GM12892 (cell line): ENCODE results near the gene CRYBA4.

ENCODE experiments used
- POLR2A ChIP-seq: IDR thresholded peaks from 2 replicates; pipeline ENCODE4 v1.6.1; 2011; ENCODE audit warnings: low read depth, low read length, control low read depth
- POLR2AphosphoS5 ChIP-seq: IDR thresholded peaks from 2 replicates; pipeline ENCODE4 v1.6.1; 2011; ENCODE audit warnings: low read depth, low read length, control low read depth
- TAF1 ChIP-seq: IDR thresholded peaks from 2 replicates; pipeline ENCODE4 v1.6.1; 2011; ENCODE audit warnings: low read depth, mild to moderate bottlenecking, control low read depth, low read length, borderline replicate concordance

DNA sequence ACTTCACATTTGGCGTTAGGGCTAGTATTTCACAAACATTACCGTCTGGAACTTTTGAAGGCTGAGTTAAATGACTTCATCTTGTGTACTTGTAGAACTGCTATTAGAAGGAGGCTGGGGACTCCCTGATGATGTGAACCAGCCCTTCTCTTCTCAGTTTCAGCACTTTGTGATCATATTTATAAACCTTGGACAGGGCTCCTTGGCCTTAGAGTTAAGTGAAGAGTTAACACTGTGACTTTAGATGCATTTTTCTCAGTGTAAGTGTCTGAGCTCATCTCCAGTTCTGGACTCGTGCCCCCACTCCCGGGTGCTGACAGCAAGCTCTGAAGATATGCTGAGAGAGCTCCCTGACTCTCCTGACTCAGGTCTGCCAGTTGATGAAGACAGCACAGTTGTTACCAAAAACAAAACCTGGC is 44.1 kb downstream of the CRYBA4 start:
- TF ChIP-seq POLR2A: no peak
- TF ChIP-seq POLR2AphosphoS5: no peak
- TF ChIP-seq TAF1: no peak
